Measurements from ENCODE around the gene ABHD10. TPM values are rescaled to one million over a fixed set of nuclear protein-coding genes. Genes with fewer than 3 reads are reported as not detected.

The ABHD10 gene
- total RNA-seq, 1 experiment from 2014 or later: 45.0 TPM

DNA sequence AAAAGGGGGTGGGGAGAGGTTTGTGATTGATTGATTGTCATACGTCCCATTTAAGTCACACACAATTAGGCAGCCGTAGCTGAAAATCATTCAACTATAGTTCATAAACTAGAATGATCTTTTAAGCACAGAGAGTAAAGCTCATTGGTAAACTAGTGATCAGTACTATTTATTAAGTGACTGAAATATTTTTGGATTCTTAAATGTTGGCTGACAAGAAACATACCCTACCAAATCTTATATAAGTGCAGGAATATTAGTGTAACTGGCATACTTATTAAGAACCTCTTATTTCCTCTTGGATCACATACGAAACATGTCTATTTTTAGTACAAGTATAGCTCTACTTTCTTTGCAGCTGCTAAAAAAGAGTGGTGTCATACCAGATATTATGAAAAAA lies 8.4 kb upstream of the ABHD10 start:
- H3K4me1 ChIP-seq (ENCODE audit: insufficient read depth, low read length): peaks cover 28% of the 10 kb centered on the region
- no peaks in the 10 kb centered on the region for H3K9me3 ChIP-seq (ENCODE audit: low read length)
- no TSS peak for BruUV-seq (replicated peaks)
- DNase-seq: no peak
- H3K4me2 ChIP-seq (ENCODE audit: low read length): no peak overlapping the region
- no peak overlapping the region for H3K4me3 ChIP-seq (ENCODE audit: low read length)
- H2AFZ ChIP-seq (ENCODE audit: low read length): no peak overlapping the region
- H3F3A ChIP-seq (ENCODE audit: low read length, unreplicated experiment): no peaks in the 10 kb centered on the region
- no peak overlapping the region for H3K27ac ChIP-seq (ENCODE audit: low read length)
- H4K20me1 ChIP-seq (ENCODE audit: low read length): no peaks in the 10 kb centered on the region
- POLR2A ChIA-PET (ENCODE audit: unreplicated experiment): no interaction called here
- CTCF ChIA-PET: no interaction called here
- H3K9me2 ChIP-seq (replicated peaks; ENCODE audit: low read length): no peaks in the 10 kb centered on the region
- no peaks in the 10 kb centered on the region for H3K79me2 ChIP-seq (ENCODE audit: low read length)
- TF ChIP-seq EZH2 (IDR thresholded peaks at IDR 0.05; ENCODE audit: low read length, unreplicated experiment) (no peak), EZH2phosphoT487 (IDR thresholded peaks at IDR 0.05; ENCODE audit: borderline replicate concordance, low read length) (no peak)
- TF ChIP-seq, protein P1, sequence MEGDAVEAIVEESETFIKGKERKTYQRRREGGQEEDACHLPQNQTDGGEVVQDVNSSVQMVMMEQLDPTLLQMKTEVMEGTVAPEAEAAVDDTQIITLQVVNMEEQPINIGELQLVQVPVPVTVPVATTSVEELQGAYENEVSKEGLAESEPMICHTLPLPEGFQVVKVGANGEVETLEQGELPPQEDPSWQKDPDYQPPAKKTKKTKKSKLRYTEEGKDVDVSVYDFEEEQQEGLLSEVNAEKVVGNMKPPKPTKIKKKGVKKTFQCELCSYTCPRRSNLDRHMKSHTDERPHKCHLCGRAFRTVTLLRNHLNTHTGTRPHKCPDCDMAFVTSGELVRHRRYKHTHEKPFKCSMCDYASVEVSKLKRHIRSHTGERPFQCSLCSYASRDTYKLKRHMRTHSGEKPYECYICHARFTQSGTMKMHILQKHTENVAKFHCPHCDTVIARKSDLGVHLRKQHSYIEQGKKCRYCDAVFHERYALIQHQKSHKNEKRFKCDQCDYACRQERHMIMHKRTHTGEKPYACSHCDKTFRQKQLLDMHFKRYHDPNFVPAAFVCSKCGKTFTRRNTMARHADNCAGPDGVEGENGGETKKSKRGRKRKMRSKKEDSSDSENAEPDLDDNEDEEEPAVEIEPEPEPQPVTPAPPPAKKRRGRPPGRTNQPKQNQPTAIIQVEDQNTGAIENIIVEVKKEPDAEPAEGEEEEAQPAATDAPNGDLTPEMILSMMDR (conservative IDR thresholded peaks at IDR 0.05; ENCODE audit: low read depth, low read length): no peak
- H3K36me3 ChIP-seq (ENCODE audit: low read depth, low read length): peaks cover 48% of the 10 kb centered on the region
- no peak for ATAC-seq
- H3K9ac ChIP-seq (ENCODE audit: low read length): no peak overlapping the region
- H3K27me3 ChIP-seq (ENCODE audit: low read length): no peaks in the 10 kb centered on the region
- intact Hi-C loops (cut with micrococcal nuclease): no loop called here

DNA sequence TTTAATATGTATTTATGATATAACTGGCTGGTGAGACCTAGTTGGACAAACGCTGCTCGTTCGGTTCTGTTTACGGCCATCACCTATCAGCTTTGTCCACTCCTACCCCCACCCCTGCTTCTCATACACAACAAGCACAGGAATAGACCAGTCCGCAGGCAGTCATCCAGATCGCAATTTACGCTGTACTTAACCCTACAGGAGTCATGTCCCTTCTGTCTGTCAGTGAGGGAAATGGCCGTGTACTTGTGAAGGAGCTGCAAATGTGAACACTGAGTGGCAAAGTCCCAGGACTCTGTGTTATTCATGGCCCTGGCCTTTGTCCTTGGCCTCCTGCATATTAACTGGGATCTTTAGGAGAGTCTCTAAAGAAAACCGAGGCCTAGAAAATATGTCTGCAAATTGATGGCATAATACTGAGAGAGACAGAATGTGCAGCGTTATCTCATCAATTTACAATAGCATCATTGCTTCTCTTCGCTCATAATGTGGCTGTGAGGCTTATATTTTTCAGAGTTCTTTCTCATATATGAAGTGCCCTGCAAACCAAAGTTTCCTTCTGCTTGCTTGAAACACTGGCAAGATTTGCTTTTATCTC lies 7.2 kb upstream of the ABHD10 start:
- TF ChIP-seq EZH2 (IDR thresholded peaks at IDR 0.05; ENCODE audit: low read length, unreplicated experiment) (no peak), EZH2phosphoT487 (IDR thresholded peaks at IDR 0.05; ENCODE audit: borderline replicate concordance, low read length) (no peak)
- TF ChIP-seq, protein P1 (conservative IDR thresholded peaks at IDR 0.05; ENCODE audit: low read depth, low read length): no peak
- H3K36me3 ChIP-seq (ENCODE audit: low read depth, low read length): peaks cover 48% of the 10 kb centered on the region
- ATAC-seq: no peak
- H3K4me2 ChIP-seq (ENCODE audit: low read length): no peak overlapping the region
- no peaks in the 10 kb centered on the region for H4K20me1 ChIP-seq (ENCODE audit: low read length)
- POLR2A ChIA-PET (ENCODE audit: unreplicated experiment): interaction anchor here (0.7 kb wide), 1 partner anchor 111 kb away, joined by 8 read pairs; no protein-coding TSS in a partner anchor
- H3K9me3 ChIP-seq (ENCODE audit: low read length): no peaks in the 10 kb centered on the region
- CTCF ChIA-PET: no interaction called here
- H3F3A ChIP-seq (ENCODE audit: low read length, unreplicated experiment): no peaks in the 10 kb centered on the region
- H3K27me3 ChIP-seq (ENCODE audit: low read length): no peaks in the 10 kb centered on the region
- DNase-seq: no peak
- no peaks in the 10 kb centered on the region for H3K79me2 ChIP-seq (ENCODE audit: low read length)
- intact Hi-C loops (cut with micrococcal nuclease): loop anchor here (1.0 kb wide), 1 partner anchor 163 kb away; no protein-coding TSS in a partner anchor
- no peak overlapping the region for H3K9ac ChIP-seq (ENCODE audit: low read length)
- H3K9me2 ChIP-seq (replicated peaks; ENCODE audit: low read length): no peaks in the 10 kb centered on the region
- no TSS peak for BruUV-seq (replicated peaks)
- H2AFZ ChIP-seq (ENCODE audit: low read length): no peak overlapping the region
- H3K27ac ChIP-seq (ENCODE audit: low read length): no peak overlapping the region
- H3K4me3 ChIP-seq (ENCODE audit: low read length): no peak overlapping the region
- peaks cover 16% of the 10 kb centered on the region for H3K4me1 ChIP-seq (ENCODE audit: insufficient read depth, low read length)

DNA sequence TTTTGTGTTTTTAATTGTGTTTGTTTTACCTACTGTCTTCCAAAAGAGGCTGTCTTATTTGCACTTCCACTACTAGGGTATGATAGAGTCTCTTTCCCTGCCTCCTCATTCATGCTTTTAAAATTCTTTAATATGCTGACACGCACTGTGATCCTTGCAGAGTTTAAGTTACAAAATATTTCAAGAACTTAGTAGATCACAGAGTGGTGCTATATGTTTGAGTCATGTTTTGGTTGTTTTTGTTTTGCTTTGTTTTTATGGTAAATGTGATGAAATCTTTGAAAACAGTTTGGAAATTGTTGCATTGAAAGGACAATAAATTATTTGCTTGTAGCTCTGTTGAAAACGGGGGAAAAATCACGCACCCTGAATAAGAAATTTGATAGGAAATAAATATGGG lies 5.9 kb upstream of the ABHD10 start:
- Histone ChIP-seq H3F3A (ENCODE audit: low read length, unreplicated experiment) (peaks cover under 1% of the 10 kb centered on the region), H3K4me3 (ENCODE audit: low read length) (no peak overlapping the region), H3K36me3 (ENCODE audit: low read depth, low read length) (peaks cover 47% of the 10 kb centered on the region), H2AFZ (ENCODE audit: low read length) (no peak overlapping the region), H3K9ac (ENCODE audit: low read length) (no peak overlapping the region), H3K4me1 (ENCODE audit: insufficient read depth, low read length) (peaks cover 10% of the 10 kb centered on the region), H4K20me1 (ENCODE audit: low read length) (no peaks in the 10 kb centered on the region), H3K9me3 (ENCODE audit: low read length) (no peaks in the 10 kb centered on the region), H3K27ac (ENCODE audit: low read length) (no peak overlapping the region), H3K9me2 (replicated peaks; ENCODE audit: low read length) (no peaks in the 10 kb centered on the region), H3K79me2 (ENCODE audit: low read length) (no peaks in the 10 kb centered on the region), H3K4me2 (ENCODE audit: low read length) (no peak overlapping the region), H3K27me3 (ENCODE audit: low read length) (no peaks in the 10 kb centered on the region)
- DNase-seq: no peak
- intact Hi-C loops (cut with micrococcal nuclease): no loop called here
- no peak for TF ChIP-seq EZH2 (IDR thresholded peaks at IDR 0.05; ENCODE audit: low read length, unreplicated experiment)
- TF ChIP-seq EZH2phosphoT487 (IDR thresholded peaks at IDR 0.05; ENCODE audit: borderline replicate concordance, low read length): no peak
- TF ChIP-seq, protein P1 (conservative IDR thresholded peaks at IDR 0.05; ENCODE audit: low read depth, low read length): no peak
- CTCF ChIA-PET: no interaction called here
- BruUV-seq (replicated peaks): no TSS peak
- POLR2A ChIA-PET (ENCODE audit: unreplicated experiment): no interaction called here
- ATAC-seq: peak; percentile 25

All from PC-3 (cell line).